ENCODE data around the gene EIF4G2. TPM values are rescaled to one million over a fixed set of nuclear protein-coding genes. Genes with fewer than 3 reads are reported as not detected.

Gene EIF4G2
- total RNA-seq, 1 donor: 782 TPM

DNA sequence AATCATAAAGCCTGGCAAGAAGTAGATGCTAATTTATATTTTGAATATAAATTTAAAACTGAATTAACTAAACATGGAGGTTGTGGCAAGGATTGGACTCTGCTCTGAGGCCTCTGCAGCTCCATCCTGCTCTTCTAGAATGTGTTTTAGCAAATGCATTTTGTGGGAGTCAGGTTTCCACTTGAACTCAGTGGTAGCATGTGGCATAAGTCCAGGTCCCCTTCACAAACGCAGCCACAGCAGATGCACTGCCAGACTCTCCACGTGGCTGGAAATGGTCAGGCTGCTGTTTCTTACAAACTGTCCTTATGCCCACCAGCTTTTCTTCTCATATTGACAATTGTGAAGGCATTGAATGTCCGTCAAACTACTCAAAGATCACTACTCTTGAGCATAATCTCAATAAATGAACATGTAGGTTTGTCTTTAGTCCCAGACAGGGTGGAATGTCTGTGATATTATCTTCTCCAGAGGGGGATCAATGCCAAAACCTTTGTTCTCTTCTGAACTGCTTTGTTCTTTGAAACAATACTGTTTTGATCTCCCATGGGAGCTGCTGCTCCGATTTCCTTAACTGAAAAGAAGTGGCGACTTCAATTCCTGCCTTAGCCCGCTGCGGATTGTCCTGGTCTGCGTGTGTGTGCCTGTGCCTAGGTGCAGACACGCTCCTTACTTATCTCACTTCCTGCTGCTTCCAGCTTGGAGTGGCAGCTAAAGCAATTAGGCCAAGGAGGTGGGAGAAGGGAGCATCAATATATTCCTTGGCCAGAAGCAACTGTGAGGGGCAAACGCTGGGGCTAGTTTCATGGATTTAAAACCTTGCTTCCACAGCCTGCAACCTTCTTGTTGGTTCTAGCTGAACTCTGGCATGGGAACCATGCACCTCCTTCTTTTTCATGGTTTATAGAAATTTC is 24.2 kb downstream of the EIF4G2 start:
- no peak overlapping the region for H3K4me3 ChIP-seq (ENCODE audit: insufficient read depth, low read length)
- TF ChIP-seq, protein P1, sequence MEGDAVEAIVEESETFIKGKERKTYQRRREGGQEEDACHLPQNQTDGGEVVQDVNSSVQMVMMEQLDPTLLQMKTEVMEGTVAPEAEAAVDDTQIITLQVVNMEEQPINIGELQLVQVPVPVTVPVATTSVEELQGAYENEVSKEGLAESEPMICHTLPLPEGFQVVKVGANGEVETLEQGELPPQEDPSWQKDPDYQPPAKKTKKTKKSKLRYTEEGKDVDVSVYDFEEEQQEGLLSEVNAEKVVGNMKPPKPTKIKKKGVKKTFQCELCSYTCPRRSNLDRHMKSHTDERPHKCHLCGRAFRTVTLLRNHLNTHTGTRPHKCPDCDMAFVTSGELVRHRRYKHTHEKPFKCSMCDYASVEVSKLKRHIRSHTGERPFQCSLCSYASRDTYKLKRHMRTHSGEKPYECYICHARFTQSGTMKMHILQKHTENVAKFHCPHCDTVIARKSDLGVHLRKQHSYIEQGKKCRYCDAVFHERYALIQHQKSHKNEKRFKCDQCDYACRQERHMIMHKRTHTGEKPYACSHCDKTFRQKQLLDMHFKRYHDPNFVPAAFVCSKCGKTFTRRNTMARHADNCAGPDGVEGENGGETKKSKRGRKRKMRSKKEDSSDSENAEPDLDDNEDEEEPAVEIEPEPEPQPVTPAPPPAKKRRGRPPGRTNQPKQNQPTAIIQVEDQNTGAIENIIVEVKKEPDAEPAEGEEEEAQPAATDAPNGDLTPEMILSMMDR (IDR thresholded peaks at IDR 0.05; ENCODE audit: extremely low read depth, low read depth, low read length): no peak

DNA sequence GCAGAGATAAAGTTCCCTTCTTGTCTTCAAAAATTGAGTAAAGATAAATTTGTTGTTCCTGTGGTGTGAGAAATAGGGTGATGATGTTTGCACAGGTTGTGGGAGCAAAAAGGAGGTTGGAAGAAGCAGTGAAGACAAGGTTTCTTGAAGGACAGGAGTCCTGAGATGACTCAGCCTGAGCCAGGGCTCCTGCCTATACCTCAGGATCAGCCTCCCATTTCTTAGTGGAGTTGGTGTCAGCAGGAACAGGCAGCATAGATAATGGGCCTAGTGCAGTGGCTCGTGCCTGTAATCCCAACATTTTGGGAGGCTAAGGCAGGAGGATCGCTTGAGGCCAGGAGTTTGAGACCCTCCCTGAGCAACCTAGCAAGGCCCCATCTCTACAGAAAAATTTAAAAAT is 28.7 kb downstream of the EIF4G2 start:
- Histone ChIP-seq H3K4me2 (ENCODE audit: insufficient read depth, low read length) (no peak overlapping the region), H4K20me1 (ENCODE audit: insufficient read depth, low read length) (no peaks in the 10 kb centered on the region), H3K4me1 (ENCODE audit: insufficient read depth, low read length) (peaks cover 22% of the 10 kb centered on the region), H3K9me3 (ENCODE audit: low read depth, low read length) (no peaks in the 10 kb centered on the region), H2AFZ (ENCODE audit: low read length) (no peak overlapping the region), H3K27ac (ENCODE audit: low read depth, low read length) (no peak overlapping the region), H3K79me2 (ENCODE audit: insufficient read depth, low read length) (no peaks in the 10 kb centered on the region), H3K4me3 (ENCODE audit: insufficient read depth, low read length) (no peak overlapping the region), H3K27me3 (ENCODE audit: insufficient read depth, low read length) (no peaks in the 10 kb centered on the region), H3K36me3 (ENCODE audit: insufficient read depth, low read length) (peaks cover 20% of the 10 kb centered on the region)
- TF ChIP-seq, protein P1 (IDR thresholded peaks at IDR 0.05; ENCODE audit: extremely low read depth, low read depth, low read length): no peak
- no peak for DNase-seq (ENCODE audit: insufficient read length, low spot score, missing footprints)

More for the DNA sequence above, 24.2 kb downstream of the EIF4G2 start:
- H3K4me2 ChIP-seq (ENCODE audit: insufficient read depth, low read length): no peak overlapping the region
- H3K79me2 ChIP-seq (ENCODE audit: insufficient read depth, low read length): no peaks in the 10 kb centered on the region
- no peaks in the 10 kb centered on the region for H3K9me3 ChIP-seq (ENCODE audit: low read depth, low read length)
- no peaks in the 10 kb centered on the region for H4K20me1 ChIP-seq (ENCODE audit: insufficient read depth, low read length)
- no peak for DNase-seq (ENCODE audit: insufficient read length, low spot score, missing footprints)
- H3K36me3 ChIP-seq (ENCODE audit: insufficient read depth, low read length): peaks cover 5% of the 10 kb centered on the region
- no peak overlapping the region for H3K27ac ChIP-seq (ENCODE audit: low read depth, low read length)
- H2AFZ ChIP-seq (ENCODE audit: low read length): no peak overlapping the region
- H3K27me3 ChIP-seq (ENCODE audit: insufficient read depth, low read length): no peaks in the 10 kb centered on the region
- peaks cover under 1% of the 10 kb centered on the region for H3K4me1 ChIP-seq (ENCODE audit: insufficient read depth, low read length)

DNA sequence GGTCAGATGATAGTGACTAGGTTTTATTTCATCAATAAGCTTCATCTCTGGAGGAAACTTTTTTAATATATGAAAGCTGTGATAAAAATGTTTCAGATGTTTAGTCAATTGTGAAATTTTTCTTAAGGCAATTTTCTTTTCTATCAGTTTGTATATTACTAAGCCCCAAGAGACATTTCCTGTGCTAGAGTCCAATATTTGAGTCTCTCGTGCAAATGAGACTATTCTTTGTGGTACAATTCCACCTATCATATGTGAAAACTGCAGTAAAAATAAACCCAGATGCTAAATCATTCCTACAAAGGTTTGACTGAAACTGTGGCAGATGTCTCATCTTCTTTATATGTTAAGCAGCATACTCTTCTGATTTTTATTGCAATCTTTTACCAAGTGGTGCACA is 29.6 kb downstream of the EIF4G2 start:
- DNase-seq (ENCODE audit: insufficient read length, low spot score, missing footprints): no peak
- peak overlapping the region; percentile 93 for H3K27ac ChIP-seq (ENCODE audit: low read depth, low read length)
- H3K27me3 ChIP-seq (ENCODE audit: insufficient read depth, low read length): no peaks in the 10 kb centered on the region

More for the DNA sequence above, 29.6 kb downstream of the EIF4G2 start:
- H3K4me2 ChIP-seq (ENCODE audit: insufficient read depth, low read length): peak overlapping the region; percentile 42
- no peak overlapping the region for H2AFZ ChIP-seq (ENCODE audit: low read length)
- no peaks in the 10 kb centered on the region for H3K79me2 ChIP-seq (ENCODE audit: insufficient read depth, low read length)
- H3K4me3 ChIP-seq (ENCODE audit: insufficient read depth, low read length): no peak overlapping the region
- H3K4me1 ChIP-seq (ENCODE audit: insufficient read depth, low read length): peaks cover 22% of the 10 kb centered on the region
- TF ChIP-seq, protein P1 (IDR thresholded peaks at IDR 0.05; ENCODE audit: extremely low read depth, low read depth, low read length): no peak
- no peaks in the 10 kb centered on the region for H3K9me3 ChIP-seq (ENCODE audit: low read depth, low read length)
- H4K20me1 ChIP-seq (ENCODE audit: insufficient read depth, low read length): no peaks in the 10 kb centered on the region
- peaks cover 29% of the 10 kb centered on the region for H3K36me3 ChIP-seq (ENCODE audit: insufficient read depth, low read length)

Measured in osteoblast (primary cell).